NT2/D1 (cell line): ENCODE measurements around the gene BSN.

Source experiments
- SUZ12 ChIP-seq: IDR thresholded peaks from 2 replicates; pipeline ENCODE4 v1.6.1; 2011; ENCODE audit not compliant: insufficient read length, insufficient read depth; ENCODE audit errors: extremely low read depth
- YY1 ChIP-seq: IDR thresholded peaks from 2 replicates; pipeline ENCODE4 v1.6.1; 2011; ENCODE audit not compliant: insufficient read length, insufficient read depth
- ZNF274 ChIP-seq: IDR thresholded peaks from 2 replicates; pipeline ENCODE4 v1.6.1; 2011; ENCODE audit warnings: mild to moderate bottlenecking, low read depth, low read length

- TF ChIP-seq SUZ12 = no peak
- no peak for TF ChIP-seq YY1
- TF ChIP-seq ZNF274 = no peak
These were observed 121.6 kb downstream of the BSN start for GRCh38 chr3:49675912-49676311.
